Measurements from ENCODE around the gene SYCP3.

- no peak for TF ChIP-seq CTCF (IDR thresholded peaks at IDR 0.05; ENCODE audit: low read depth, low read length, poor library complexity, severe bottlenecking)
- no peak for TF ChIP-seq EZH2phosphoT487 (IDR thresholded peaks at IDR 0.05; ENCODE audit: borderline replicate concordance, low read length)
Measured at GRCh38 chr12:101784376-101784775, 45.1 kb upstream of the SYCP3 start.
